ENCODE results near the gene EIF3M. TPM values are rescaled to one million over a fixed set of nuclear protein-coding genes. Genes with fewer than 3 reads are reported as not detected.

The EIF3M gene
- total RNA-seq, 1 experiment from 2014 or later: 322 TPM

DNA sequence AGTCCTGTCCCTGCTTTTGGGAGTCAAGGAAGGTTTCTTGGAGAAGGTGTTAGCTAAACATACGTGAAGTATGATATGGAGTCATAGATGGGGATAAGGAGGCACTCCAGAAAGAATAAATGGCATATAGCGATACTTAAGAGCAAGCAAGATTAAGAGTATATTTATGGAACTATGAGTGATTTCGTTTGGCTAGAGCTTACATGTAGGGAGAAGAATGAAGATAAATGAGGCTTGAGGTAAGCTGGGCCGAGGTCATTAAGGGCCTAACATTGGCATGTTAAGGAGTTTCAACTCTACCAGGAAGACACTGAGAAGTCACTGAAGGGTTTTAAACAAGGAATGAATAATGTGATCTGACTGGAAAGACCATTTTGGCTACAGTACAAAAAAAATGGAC is 33.3 kb downstream of the EIF3M start:
- POLR2A ChIA-PET (ENCODE audit: unreplicated experiment): no interaction called here
- H3K4me3 ChIP-seq: no peak overlapping the region
- no peaks in the 10 kb centered on the region for H3K9me2 ChIP-seq (ENCODE audit: insufficient read depth)
- no peak overlapping the region for H3K27ac ChIP-seq
- H2AFZ ChIP-seq: no peak overlapping the region
- CTCF ChIA-PET: no interaction called here
- H3K4me2 ChIP-seq: no peak overlapping the region
- intact Hi-C loops (cut with micrococcal nuclease; ENCODE audit: unreplicated experiment): no loop called here
- no peak for DNase-seq
- BruUV-seq (replicated peaks): no TSS peak
- H3K79me2 ChIP-seq (ENCODE audit: low read depth): no peaks in the 10 kb centered on the region
- H3K4me1 ChIP-seq (replicated peaks; ENCODE audit: insufficient read depth): no peaks in the 10 kb centered on the region
- H3F3A ChIP-seq (ENCODE audit: insufficient read depth, low read depth): no peaks in the 10 kb centered on the region
- no peaks in the 10 kb centered on the region for H3K9me3 ChIP-seq (ENCODE audit: insufficient read depth, low read depth)
- no peaks in the 10 kb centered on the region for H3K27me3 ChIP-seq (ENCODE audit: insufficient read depth, low read depth)
- TF ChIP-seq, protein P1, sequence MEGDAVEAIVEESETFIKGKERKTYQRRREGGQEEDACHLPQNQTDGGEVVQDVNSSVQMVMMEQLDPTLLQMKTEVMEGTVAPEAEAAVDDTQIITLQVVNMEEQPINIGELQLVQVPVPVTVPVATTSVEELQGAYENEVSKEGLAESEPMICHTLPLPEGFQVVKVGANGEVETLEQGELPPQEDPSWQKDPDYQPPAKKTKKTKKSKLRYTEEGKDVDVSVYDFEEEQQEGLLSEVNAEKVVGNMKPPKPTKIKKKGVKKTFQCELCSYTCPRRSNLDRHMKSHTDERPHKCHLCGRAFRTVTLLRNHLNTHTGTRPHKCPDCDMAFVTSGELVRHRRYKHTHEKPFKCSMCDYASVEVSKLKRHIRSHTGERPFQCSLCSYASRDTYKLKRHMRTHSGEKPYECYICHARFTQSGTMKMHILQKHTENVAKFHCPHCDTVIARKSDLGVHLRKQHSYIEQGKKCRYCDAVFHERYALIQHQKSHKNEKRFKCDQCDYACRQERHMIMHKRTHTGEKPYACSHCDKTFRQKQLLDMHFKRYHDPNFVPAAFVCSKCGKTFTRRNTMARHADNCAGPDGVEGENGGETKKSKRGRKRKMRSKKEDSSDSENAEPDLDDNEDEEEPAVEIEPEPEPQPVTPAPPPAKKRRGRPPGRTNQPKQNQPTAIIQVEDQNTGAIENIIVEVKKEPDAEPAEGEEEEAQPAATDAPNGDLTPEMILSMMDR (conservative IDR thresholded peaks at IDR 0.05): no peak
- no peak for TF ChIP-seq EZH2 (IDR thresholded peaks at IDR 0.05; ENCODE audit: low read depth)
- H4K20me1 ChIP-seq (ENCODE audit: insufficient read depth): no peaks in the 10 kb centered on the region
- no peaks in the 10 kb centered on the region for H3K36me3 ChIP-seq (ENCODE audit: low read depth)

DNA sequence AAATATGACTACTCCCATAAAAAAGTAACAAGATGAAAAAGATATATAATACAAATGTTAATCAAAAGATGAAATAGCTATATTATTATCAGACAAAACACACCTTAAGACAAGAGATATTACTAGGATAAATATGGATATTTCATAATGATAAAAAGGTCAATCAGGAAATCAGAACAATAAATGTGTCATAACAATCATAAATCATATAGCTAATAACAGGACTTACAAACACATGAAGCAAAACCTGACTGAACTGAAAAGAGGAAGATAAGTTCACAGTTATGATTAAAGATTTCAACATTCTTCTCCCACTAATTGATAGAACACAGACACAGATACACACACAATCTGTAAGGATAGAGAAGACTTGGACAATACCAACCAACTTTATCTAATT is 47.2 kb downstream of the EIF3M start:
- Histone ChIP-seq H3K9me2 (ENCODE audit: insufficient read depth) (no peaks in the 10 kb centered on the region), H2AFZ (no peak overlapping the region), H3K79me2 (ENCODE audit: low read depth) (no peaks in the 10 kb centered on the region), H3F3A (ENCODE audit: insufficient read depth, low read depth) (no peaks in the 10 kb centered on the region), H3K9me3 (ENCODE audit: insufficient read depth, low read depth) (no peaks in the 10 kb centered on the region), H3K4me3 (no peak overlapping the region), H3K27ac (no peak overlapping the region), H3K4me2 (no peak overlapping the region), H3K4me1 (replicated peaks; ENCODE audit: insufficient read depth) (no peaks in the 10 kb centered on the region), H4K20me1 (ENCODE audit: insufficient read depth) (no peaks in the 10 kb centered on the region), H3K27me3 (ENCODE audit: insufficient read depth, low read depth) (no peaks in the 10 kb centered on the region), H3K36me3 (ENCODE audit: low read depth) (no peaks in the 10 kb centered on the region)
- no peak for DNase-seq
- POLR2A ChIA-PET (ENCODE audit: unreplicated experiment): no interaction called here
- CTCF ChIA-PET: no interaction called here
- BruUV-seq (replicated peaks): no TSS peak
- intact Hi-C loops (cut with micrococcal nuclease; ENCODE audit: unreplicated experiment): no loop called here
- TF ChIP-seq, protein P1 (conservative IDR thresholded peaks at IDR 0.05): no peak
- no peak for TF ChIP-seq EZH2 (IDR thresholded peaks at IDR 0.05; ENCODE audit: low read depth)

DNA sequence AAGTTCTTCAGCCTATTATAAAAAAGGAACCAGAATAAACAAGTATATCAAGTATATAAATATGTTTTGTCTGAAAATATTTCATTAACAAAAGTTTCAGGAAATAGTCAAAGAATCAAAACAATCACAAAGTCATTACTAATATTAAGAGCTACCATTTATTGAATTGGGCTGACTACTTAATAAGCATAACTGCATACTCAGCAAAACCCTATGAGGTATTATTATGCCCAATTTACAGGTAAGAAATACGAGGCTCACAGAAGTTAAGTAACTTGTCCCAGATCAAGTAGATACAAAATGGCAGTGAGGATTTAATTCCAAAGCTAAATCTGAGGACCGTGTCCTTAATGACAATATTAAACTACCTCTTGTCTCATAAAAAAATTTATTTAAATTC is 52.2 kb downstream of the EIF3M start:
- Histone ChIP-seq H3K9me2 (ENCODE audit: insufficient read depth) (no peaks in the 10 kb centered on the region), H3F3A (ENCODE audit: insufficient read depth, low read depth) (no peaks in the 10 kb centered on the region), H3K9me3 (ENCODE audit: insufficient read depth, low read depth) (no peaks in the 10 kb centered on the region), H3K27ac (no peak overlapping the region), H3K4me3 (no peak overlapping the region), H2AFZ (no peak overlapping the region), H4K20me1 (ENCODE audit: insufficient read depth) (no peaks in the 10 kb centered on the region), H3K79me2 (ENCODE audit: low read depth) (no peaks in the 10 kb centered on the region), H3K36me3 (ENCODE audit: low read depth) (no peaks in the 10 kb centered on the region), H3K27me3 (ENCODE audit: insufficient read depth, low read depth) (no peaks in the 10 kb centered on the region), H3K4me1 (replicated peaks; ENCODE audit: insufficient read depth) (no peaks in the 10 kb centered on the region), H3K4me2 (no peak overlapping the region)
- DNase-seq: no peak
- ChIA-PET POLR2A (ENCODE audit: unreplicated experiment) (no interaction called here), CTCF (no interaction called here)
- BruUV-seq (replicated peaks): no TSS peak
- intact Hi-C loops (cut with micrococcal nuclease; ENCODE audit: unreplicated experiment): no loop called here
- TF ChIP-seq, protein P1 (conservative IDR thresholded peaks at IDR 0.05): no peak
- no peak for TF ChIP-seq EZH2 (IDR thresholded peaks at IDR 0.05; ENCODE audit: low read depth)

Measured in PC-9 (cell line).